Cardiac fibroblast (primary cell): ENCODE results near the gene STS.

ENCODE experiments used
- DNase-seq, 2 donors: peaks; one replicate each; pipeline versions ENCODE4 v3.0.0 to v3.0.0-alpha.2; 2010; ENCODE audit warnings: low read depth in 2 of 2
- H3K4me3 ChIP-seq, 2 donors: replicated peaks in 1 of 2; 1 replicate in 1 of 2; 2 replicates in 1 of 2; pipeline ENCODE4 v1.5.1; 2011; ENCODE audit warnings: low read depth in 2 of 2, low read length in 2 of 2, mild to moderate bottlenecking in 2 of 2, moderate library complexity in 1 of 2
- CTCF ChIP-seq: IDR thresholded peaks from one replicate; pipeline ENCODE4 v1.5.1; 2011; ENCODE audit warnings: low read depth, mild to moderate bottlenecking, low read length, inconsistent platforms

STS gene

GRCh38 chrX:7133050-7133440, 14.5 kb upstream of the STS start:
- TF ChIP-seq CTCF: no peak
- no peak overlapping the region for H3K4me3 ChIP-seq
- peak; percentile 20 to 30 for DNase-seq

DNA sequence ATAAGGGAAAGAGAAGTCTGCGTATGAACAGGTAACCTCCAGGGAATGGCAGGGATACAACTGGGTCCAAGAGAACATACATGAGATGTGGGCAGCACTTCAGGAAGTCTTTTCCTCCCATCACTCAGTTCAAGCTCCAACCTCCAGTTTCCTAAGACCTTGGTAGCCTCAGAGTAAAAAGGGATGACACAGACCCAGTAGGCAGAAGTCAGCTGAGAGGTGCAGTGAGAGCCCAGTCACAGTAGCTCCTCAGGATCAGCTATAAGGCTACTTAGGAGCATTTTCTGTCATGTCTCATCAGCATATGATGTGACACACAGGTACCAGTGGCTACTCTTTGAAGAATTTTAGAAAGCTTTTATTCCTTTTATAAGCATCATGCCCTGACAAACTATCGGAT, 12.5 kb upstream of the STS start:
- no peak overlapping the region for H3K4me3 ChIP-seq
- TF ChIP-seq CTCF: no peak
- no peak for DNase-seq

- H3K4me3 ChIP-seq: no peak overlapping the region
- no peak for TF ChIP-seq CTCF
- DNase-seq: peak; percentile 18 to 77
These were observed 8.1 kb upstream of the STS start for GRCh38 chrX:7139202-7140081.

GRCh38 chrX:7143076-7143475, 4.4 kb upstream of the STS start:
- H3K4me3 ChIP-seq: no peak overlapping the region
- DNase-seq: no peak
- TF ChIP-seq CTCF: no peak

- H3K4me3 ChIP-seq: no peak overlapping the region
- TF ChIP-seq CTCF: no peak
These were observed 3.5 kb upstream of the STS start for GRCh38 chrX:7143941-7144525.

GRCh38 chrX:7145454-7145853, 2.1 kb upstream of the STS start:
- DNase-seq: no peak
- no peak overlapping the region for H3K4me3 ChIP-seq
- TF ChIP-seq CTCF: no peak

More at GRCh38 chrX:7143941-7144525, 3.5 kb upstream of the STS start:
- DNase-seq: no peak
